ENCODE measurements around the gene KIF25. TPM values are rescaled to one million over a fixed set of nuclear protein-coding genes. Genes with fewer than 3 reads are reported as not detected.

The KIF25 gene
- total and polyA plus RNA-seq, 4 donors = 0.05 TPM; not detected in 3

- TF ChIP-seq ZBTB33 (IDR thresholded peaks at IDR 0.05) (no peak), SP1 (IDR thresholded peaks at IDR 0.05) (no peak), RXRA (IDR thresholded peaks at IDR 0.05) (no peak), NR2F2 (IDR thresholded peaks at IDR 0.05) (no peak), FOXA2 (IDR thresholded peaks at IDR 0.05) (no peak), HNF4A (conservative IDR thresholded peaks at IDR 0.05) (no peak), RAD21 (IDR thresholded peaks at IDR 0.05) (no peak), HNF4G (IDR thresholded peaks at IDR 0.05) (no peak), EGR1 (IDR thresholded peaks at IDR 0.05; ENCODE audit: low read depth in 2 of 2) (no peak), YY1 (IDR thresholded peaks at IDR 0.05) (no peak), FOXA1 (IDR thresholded peaks at IDR 0.05) (no peak), GABPA (IDR thresholded peaks at IDR 0.05 in 1 of 2, conservative IDR thresholded peaks at IDR 0.05 in 1 of 2) (no peak)
- TF ChIP-seq, protein P1, sequence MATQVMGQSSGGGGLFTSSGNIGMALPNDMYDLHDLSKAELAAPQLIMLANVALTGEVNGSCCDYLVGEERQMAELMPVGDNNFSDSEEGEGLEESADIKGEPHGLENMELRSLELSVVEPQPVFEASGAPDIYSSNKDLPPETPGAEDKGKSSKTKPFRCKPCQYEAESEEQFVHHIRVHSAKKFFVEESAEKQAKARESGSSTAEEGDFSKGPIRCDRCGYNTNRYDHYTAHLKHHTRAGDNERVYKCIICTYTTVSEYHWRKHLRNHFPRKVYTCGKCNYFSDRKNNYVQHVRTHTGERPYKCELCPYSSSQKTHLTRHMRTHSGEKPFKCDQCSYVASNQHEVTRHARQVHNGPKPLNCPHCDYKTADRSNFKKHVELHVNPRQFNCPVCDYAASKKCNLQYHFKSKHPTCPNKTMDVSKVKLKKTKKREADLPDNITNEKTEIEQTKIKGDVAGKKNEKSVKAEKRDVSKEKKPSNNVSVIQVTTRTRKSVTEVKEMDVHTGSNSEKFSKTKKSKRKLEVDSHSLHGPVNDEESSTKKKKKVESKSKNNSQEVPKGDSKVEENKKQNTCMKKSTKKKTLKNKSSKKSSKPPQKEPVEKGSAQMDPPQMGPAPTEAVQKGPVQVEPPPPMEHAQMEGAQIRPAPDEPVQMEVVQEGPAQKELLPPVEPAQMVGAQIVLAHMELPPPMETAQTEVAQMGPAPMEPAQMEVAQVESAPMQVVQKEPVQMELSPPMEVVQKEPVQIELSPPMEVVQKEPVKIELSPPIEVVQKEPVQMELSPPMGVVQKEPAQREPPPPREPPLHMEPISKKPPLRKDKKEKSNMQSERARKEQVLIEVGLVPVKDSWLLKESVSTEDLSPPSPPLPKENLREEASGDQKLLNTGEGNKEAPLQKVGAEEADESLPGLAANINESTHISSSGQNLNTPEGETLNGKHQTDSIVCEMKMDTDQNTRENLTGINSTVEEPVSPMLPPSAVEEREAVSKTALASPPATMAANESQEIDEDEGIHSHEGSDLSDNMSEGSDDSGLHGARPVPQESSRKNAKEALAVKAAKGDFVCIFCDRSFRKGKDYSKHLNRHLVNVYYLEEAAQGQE (IDR thresholded peaks at IDR 0.05) = no peak
- TF ChIP-seq, protein P2, sequence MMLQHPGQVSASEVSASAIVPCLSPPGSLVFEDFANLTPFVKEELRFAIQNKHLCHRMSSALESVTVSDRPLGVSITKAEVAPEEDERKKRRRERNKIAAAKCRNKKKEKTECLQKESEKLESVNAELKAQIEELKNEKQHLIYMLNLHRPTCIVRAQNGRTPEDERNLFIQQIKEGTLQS (IDR thresholded peaks at IDR 0.05) = no peak
- TF ChIP-seq, protein P3, sequence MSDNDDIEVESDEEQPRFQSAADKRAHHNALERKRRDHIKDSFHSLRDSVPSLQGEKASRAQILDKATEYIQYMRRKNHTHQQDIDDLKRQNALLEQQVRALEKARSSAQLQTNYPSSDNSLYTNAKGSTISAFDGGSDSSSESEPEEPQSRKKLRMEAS (IDR thresholded peaks at IDR 0.05) = no peak
- H3K27me3 ChIP-seq (ENCODE audit: control insufficient read depth in 4 of 4, insufficient read depth in 4 of 4, low read length in 3 of 4) = no peaks in the 10 kb centered on the region
- H3K9me3 ChIP-seq (ENCODE audit: control insufficient read depth in 4 of 4, low read length in 3 of 4) = no peaks in the 10 kb centered on the region
- H3K4me3 ChIP-seq (ENCODE audit: low read depth in 1 of 3, low read length in 3 of 3) = no peak overlapping the region
- H3K27ac ChIP-seq (ENCODE audit: low read depth in 1 of 2, low read length in 2 of 2) = no peak overlapping the region
- H3K4me1 ChIP-seq (ENCODE audit: control insufficient read depth in 4 of 4, insufficient read depth in 4 of 4, low read length in 3 of 4) = no peaks in the 10 kb centered on the region
- no peak for DNase-seq (ENCODE audit: low spot score)
- WGBS = 88% methylated on average over 11 of the region's 11 CpGs
- no peaks in the 10 kb centered on the region for H3K36me3 ChIP-seq (ENCODE audit: control insufficient read depth in 4 of 4, insufficient read depth in 3 of 4, low read depth in 1 of 4, low read length in 3 of 4)
- H3K9ac ChIP-seq (ENCODE audit: low read depth in 1 of 2, low read length in 2 of 2) = no peak overlapping the region
Observed at GRCh38 chr6:168093634-168094033, 96.2 kb downstream of the KIF25 start.

Other genes starting within 250 kb of the KIF25 start
- gene AFDN, start 170.8 kb upstream of the KIF25 start, total RNA-seq = 100 to 1,000 TPM in 1 of 2 donors, 10 to 100 TPM in 1; 33.3 to 145 TPM
- gene AFDN, start 170.8 kb upstream of the KIF25 start, polyA plus RNA-seq = 10 to 100 TPM; 21.3 to 25.4 TPM
- under 1 TPM; 0.09 to 0.17 TPM for gene FRMD1, start 81.5 kb downstream of the KIF25 start, total RNA-seq
- under 1 TPM; 0.04 to 0.15 TPM for gene FRMD1, start 81.5 kb downstream of the KIF25 start, polyA plus RNA-seq